Measurements from ENCODE around the gene KCNT1. TPM values are rescaled to one million over a fixed set of nuclear protein-coding genes. Genes with fewer than 3 reads are reported as not detected.
"Not testable (repeated sequence)": the region's sequence is repeated elsewhere in the genome, so short reads cannot be mapped to it uniquely, and the experiment has no call there.

KCNT1 gene
- total RNA-seq, 1 experiment from 2014 or later: not detected

- no peak for DNase-seq (ENCODE audit: low spot score)
- in situ Hi-C loops (cut with HindIII; ENCODE audit: low sequenced_read_pairs): no loop called here
Measured at GRCh38 chr9:135670721-135671590, 31.0 kb upstream of the KCNT1 start.

GRCh38 chr9:135671591-135672041, 30.4 kb upstream of the KCNT1 start:
- DNase-seq (ENCODE audit: low spot score): no peak

GRCh38 chr9:135672786-135673185, 29.2 kb upstream of the KCNT1 start:
- DNase-seq (ENCODE audit: low spot score); in situ Hi-C loops (cut with HindIII; ENCODE audit: low sequenced_read_pairs): not testable (repeated sequence)

More at GRCh38 chr9:135671591-135672041, 30.4 kb upstream of the KCNT1 start:
- in situ Hi-C loops (cut with HindIII; ENCODE audit: low sequenced_read_pairs): no loop called here

- in situ Hi-C loops (cut with HindIII; ENCODE audit: low sequenced_read_pairs): no loop called here
- no peak for DNase-seq (ENCODE audit: low spot score)
Measured at GRCh38 chr9:135673941-135674340, 28.0 kb upstream of the KCNT1 start.

GRCh38 chr9:135674977-135675376, 27.0 kb upstream of the KCNT1 start:
- in situ Hi-C loops (cut with HindIII; ENCODE audit: low sequenced_read_pairs): no loop called here
- no peak for DNase-seq (ENCODE audit: low spot score)

- DNase-seq (ENCODE audit: low spot score): no peak
Measured at GRCh38 chr9:135676891-135677290, 25.1 kb upstream of the KCNT1 start.

GRCh38 chr9:135677641-135678168, 24.3 kb upstream of the KCNT1 start:
- in situ Hi-C loops (cut with HindIII; ENCODE audit: low sequenced_read_pairs): no loop called here
- no peak for DNase-seq (ENCODE audit: low spot score)

More at GRCh38 chr9:135676891-135677290, 25.1 kb upstream of the KCNT1 start:
- in situ Hi-C loops (cut with HindIII; ENCODE audit: low sequenced_read_pairs): no loop called here

GRCh38 chr9:135678236-135679017, 23.6 kb upstream of the KCNT1 start:
- in situ Hi-C loops (cut with HindIII; ENCODE audit: low sequenced_read_pairs): no loop called here
- DNase-seq (ENCODE audit: low spot score): no peak

GRCh38 chr9:135680056-135680455, 21.9 kb upstream of the KCNT1 start:
- in situ Hi-C loops (cut with HindIII; ENCODE audit: low sequenced_read_pairs): no loop called here
- no peak for DNase-seq (ENCODE audit: low spot score)

GRCh38 chr9:135681161-135681560, 20.8 kb upstream of the KCNT1 start:
- in situ Hi-C loops (cut with HindIII; ENCODE audit: low sequenced_read_pairs): no loop called here

GRCh38 chr9:135683401-135684034, 18.5 kb upstream of the KCNT1 start:
- in situ Hi-C loops (cut with HindIII; ENCODE audit: low sequenced_read_pairs): no loop called here

More at GRCh38 chr9:135681161-135681560, 20.8 kb upstream of the KCNT1 start:
- no peak for DNase-seq (ENCODE audit: low spot score)

GRCh38 chr9:135684691-135685090, 17.3 kb upstream of the KCNT1 start:
- in situ Hi-C loops (cut with HindIII; ENCODE audit: low sequenced_read_pairs): no loop called here

More at GRCh38 chr9:135683401-135684034, 18.5 kb upstream of the KCNT1 start:
- no peak for DNase-seq (ENCODE audit: low spot score)

GRCh38 chr9:135687216-135687615, 14.8 kb upstream of the KCNT1 start:
- no peak for DNase-seq (ENCODE audit: low spot score)
- in situ Hi-C loops (cut with HindIII; ENCODE audit: low sequenced_read_pairs): no loop called here

More at GRCh38 chr9:135684691-135685090, 17.3 kb upstream of the KCNT1 start:
- DNase-seq (ENCODE audit: low spot score): no peak

GRCh38 chr9:135689011-135689410, 13.0 kb upstream of the KCNT1 start:
- in situ Hi-C loops (cut with HindIII; ENCODE audit: low sequenced_read_pairs): no loop called here

GRCh38 chr9:135690836-135691570, 11.0 kb upstream of the KCNT1 start:
- in situ Hi-C loops (cut with HindIII; ENCODE audit: low sequenced_read_pairs): no loop called here
- DNase-seq (ENCODE audit: low spot score): no peak

More at GRCh38 chr9:135689011-135689410, 13.0 kb upstream of the KCNT1 start:
- DNase-seq (ENCODE audit: low spot score): no peak

GRCh38 chr9:135692410-135692809, 9.6 kb upstream of the KCNT1 start:
- in situ Hi-C loops (cut with HindIII; ENCODE audit: low sequenced_read_pairs): no loop called here

GRCh38 chr9:135693265-135693664, 8.7 kb upstream of the KCNT1 start:
- in situ Hi-C loops (cut with HindIII; ENCODE audit: low sequenced_read_pairs): no loop called here
- no peak for DNase-seq (ENCODE audit: low spot score)

More at GRCh38 chr9:135692410-135692809, 9.6 kb upstream of the KCNT1 start:
- no peak for DNase-seq (ENCODE audit: low spot score)

GRCh38 chr9:135693771-135694170, 8.2 kb upstream of the KCNT1 start:
- DNase-seq (ENCODE audit: low spot score): no peak

More at GRCh38 chr9:135693771-135694170, 8.2 kb upstream of the KCNT1 start:
- in situ Hi-C loops (cut with HindIII; ENCODE audit: low sequenced_read_pairs): no loop called here

All from G401 (cell line).